GM19372 (cell line): ENCODE results near the gene TMPRSS11B.
"Not testable (repeated sequence)": the region's sequence is repeated elsewhere in the genome, so short reads cannot be mapped to it uniquely, and the experiment has no call there.

Source experiments
- ATAC-seq: cut with Tn5 transposase; IDR thresholded peaks from one replicate; pipeline ENCODE4 v1.9.1; 2021; ENCODE audit warnings: mild to moderate bottlenecking, low read depth, moderate library complexity; ENCODE audit not compliant: unreplicated experiment

TMPRSS11B gene

DNA sequence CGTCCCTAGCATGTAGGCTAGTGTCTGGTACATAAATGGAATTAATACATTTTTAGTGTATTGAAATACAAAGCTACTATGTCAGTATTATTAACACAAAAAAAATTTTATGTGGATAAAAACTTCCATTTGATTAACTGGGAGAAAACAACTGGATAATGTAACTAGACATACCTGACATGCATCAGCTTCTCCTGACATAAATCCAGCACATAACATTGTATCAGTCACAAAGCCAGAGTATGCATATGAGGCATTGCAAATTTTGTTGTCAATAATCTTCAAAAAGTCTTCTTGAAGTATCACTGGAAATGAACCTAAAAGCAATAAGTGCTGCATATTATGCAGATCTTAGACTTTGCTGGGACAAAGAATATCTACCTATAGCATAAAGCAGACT, 16.9 kb downstream of the TMPRSS11B start:
- ATAC-seq, result no peak

DNA sequence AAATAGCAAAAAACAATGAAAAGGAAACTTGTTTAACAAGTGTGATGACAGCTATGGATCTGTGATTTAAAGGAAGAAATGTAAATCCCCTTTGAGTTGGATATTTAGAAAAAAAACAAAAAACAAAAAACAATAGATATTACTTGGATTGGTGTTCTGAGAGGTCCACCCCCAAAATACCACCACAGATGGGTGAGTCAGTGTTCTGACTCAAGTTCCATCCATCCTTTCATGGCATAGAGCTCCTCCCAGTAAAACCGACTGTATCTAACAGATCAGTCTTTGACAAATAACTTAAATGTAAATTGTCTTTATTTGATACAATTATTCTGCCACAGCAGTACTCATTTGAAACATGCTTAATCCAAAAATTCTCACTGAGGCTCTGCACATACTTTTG, 27.4 kb downstream of the TMPRSS11B start:
- no peak for ATAC-seq

DNA sequence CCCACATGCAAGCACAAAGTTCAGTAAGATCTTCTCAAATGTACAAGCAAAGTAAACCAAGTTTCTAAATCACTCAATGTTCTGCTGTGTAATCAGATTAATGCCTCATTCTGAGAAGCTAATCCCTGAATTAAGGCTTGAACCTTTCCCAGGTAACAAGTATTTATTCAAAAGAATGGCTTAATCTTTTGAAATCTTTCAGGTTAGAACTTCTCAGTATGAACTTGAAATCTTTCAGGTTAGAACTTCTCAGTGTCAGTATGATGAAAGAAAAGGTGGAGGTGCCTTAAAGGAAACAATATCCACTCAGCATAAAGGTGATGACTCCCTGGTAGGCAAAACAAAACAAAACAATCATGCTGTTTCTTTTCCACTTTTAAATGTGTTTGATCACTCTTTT, 29.0 kb downstream of the TMPRSS11B start:
- no peak for ATAC-seq

DNA sequence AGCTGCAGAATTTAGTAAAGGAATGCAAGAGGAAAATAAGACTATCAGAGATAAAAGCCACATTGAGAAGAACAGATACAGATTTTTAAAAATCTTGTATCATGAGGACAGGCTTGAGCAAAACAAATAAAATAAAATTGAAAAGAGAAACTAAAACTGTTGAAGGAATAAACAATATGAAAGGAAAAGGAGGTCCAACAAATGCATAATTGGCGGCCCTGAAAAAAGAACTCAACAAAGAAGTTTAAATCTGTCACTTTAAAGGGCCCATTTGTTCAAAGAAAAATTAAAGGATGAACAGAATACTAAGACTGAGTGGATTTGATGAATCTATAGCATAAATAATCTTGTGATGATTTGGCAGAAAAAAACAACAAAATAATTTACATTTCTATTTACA, 36.5 kb downstream of the TMPRSS11B start:
- ATAC-seq, result no peak

DNA sequence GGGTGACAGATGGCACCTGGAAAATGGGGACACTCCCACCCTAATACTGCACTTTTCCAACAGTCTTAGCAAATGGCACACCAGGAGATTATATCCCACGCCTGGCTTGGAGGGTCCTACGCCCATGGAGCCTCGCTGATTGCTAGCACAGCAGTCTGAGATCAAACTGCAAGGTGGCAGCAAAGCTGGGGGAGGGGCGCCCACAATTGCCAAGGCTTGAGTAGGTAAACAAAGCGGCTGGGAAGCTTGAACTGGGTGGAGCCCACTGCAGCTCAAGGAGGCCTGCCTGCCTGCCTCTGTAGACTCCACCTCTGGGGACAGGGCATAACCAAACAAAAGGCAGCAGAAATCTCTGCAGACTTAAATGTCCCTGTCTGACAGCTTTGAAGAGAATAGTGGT, 51.2 kb downstream of the TMPRSS11B start:
- not testable (repeated sequence) for ATAC-seq

DNA sequence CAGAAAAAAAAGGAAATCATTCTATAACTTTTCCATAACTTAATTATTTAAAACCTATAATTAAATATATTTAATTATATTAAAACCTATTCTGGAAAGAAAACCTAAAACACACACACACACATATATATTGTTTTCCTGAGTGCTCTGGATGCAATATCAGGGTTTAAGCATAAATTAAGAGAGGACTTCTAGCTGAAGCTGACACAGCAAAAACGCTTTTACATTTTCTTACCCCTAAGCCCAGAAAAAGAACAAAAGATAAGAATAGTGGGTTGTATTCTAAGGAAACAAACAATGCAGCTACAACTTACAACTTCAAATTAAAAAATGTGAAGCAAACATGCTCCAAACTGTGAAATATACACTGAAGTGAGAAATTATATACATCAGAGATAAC, 52.3 kb downstream of the TMPRSS11B start:
- ATAC-seq, result no peak

DNA sequence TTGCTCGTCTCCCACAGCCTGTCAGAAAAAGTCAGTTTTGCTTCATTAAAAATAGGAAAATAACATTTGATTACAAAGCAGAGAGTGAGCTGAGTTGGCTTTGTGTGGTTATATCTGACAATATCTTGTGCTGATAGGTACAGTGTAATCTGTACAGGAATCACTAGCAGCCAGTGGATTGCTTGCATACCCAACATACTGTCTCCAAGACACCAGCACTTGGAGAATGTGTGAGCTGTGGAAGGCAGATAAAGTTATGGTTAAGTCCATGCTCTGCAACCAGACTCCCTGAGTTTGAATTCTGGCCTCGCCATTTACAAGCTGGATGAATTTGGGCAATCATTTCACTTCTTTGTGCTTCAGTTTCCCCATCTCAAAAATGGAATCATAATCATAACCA, 58.3 kb downstream of the TMPRSS11B start:
- no peak for ATAC-seq

DNA sequence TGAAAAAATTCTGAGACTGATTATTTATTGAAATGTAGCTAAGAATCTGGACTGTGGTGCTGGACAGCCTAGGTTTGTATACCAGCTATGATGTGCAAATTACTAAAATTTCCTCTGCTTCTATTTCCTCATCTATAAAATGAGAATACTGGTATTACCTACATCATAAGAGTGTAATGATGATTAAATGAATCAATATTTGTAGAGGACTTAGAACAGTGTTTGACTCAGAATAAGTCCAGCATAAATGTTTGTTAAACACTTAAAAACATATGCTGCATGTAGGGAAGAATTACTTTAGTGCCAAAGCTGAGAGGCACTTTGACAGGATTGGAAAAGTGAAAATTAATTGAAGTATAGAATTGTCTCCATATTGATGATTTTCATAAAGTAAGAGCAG, 60.6 kb downstream of the TMPRSS11B start:
- ATAC-seq, result no peak

DNA sequence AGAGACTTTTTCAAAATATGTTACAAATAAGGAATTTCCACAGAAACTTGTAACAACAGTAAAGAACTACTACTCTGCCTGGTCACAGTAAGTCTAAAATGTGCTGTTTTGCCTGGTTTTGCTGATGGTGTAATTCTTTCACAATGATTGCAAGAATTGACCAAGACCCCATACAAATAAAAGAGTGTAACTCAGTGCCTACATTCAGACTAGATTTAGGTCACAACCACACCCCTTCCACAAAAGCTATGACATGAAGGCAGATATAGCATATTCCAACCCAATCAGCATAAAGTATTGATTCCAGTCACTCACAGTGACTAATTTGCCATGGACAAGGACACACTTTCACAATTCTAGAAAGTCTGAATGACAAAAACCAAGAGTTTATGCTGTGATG, 62.1 kb downstream of the TMPRSS11B start:
- no peak for ATAC-seq

DNA sequence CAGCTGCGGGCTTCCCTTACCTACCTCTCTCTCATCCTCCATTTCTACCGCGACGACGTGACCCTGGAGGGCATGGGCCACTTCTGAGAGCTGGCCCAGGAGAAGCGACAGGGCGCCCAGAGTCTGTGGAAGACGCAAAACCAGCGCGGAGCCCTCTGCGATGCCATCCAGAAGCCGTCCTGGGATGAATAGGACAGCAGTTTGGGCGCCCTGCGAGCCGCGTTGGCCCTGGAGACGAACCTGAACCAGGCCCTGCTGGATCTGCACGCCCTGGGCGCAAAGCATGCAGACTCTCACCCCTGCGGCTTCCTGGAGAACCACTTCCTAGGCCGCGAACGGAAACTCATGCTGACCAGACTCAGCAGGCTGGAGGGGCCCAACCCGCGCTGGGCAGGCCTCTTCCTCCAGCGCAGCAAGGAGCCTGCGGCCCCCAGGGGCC, 63.1 kb downstream of the TMPRSS11B start:
- no peak for ATAC-seq

DNA sequence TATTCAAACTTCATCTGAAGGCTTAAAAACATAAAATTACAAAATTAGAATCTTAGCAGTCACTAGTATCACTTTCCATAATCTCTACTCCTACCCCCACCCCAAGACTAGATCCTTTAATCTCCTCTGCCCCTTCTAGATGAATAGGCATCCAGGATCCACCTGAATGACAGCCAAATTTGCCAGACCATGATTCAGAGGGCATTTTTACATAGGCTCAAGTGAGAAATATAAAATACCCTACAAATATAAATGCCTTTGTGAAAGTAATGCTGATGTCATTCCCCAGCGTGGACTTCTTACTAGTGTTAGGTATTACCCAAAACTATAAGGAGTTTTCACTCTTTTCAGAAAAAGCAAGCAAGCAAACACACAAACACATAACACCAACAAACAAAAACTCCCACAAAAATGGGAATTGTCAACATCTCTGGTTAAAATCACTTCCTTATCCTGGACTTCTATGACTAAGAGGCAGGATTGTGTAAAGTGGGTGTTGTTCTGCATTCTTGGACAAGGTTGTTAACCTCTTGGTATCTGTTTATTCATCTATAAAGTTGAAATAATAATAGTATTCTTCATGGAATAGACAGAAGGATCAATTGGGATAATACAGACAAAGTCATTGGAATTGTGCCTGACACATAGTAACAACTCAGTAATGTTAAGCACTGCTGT, 64.5 kb downstream of the TMPRSS11B start:
- ATAC-seq, result no peak

DNA sequence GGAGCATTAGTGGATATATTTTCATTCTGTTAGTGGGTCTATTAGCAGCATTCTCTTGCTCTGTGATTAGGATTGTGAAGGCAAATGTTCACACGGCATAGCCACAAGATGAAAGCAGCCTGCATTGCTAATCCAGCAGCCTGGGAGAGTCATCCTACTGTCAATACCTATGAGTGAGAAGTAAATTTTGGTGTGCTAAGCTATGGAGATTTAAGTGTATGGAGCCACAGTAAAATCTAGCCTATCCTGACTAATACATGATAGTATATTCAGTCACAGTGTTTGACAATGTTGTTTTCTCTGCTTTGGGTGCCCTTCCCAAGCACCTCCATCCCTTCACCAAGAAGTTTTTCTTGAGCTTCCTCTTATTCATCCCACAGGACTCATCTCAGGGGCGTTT, 68.6 kb downstream of the TMPRSS11B start:
- no peak for ATAC-seq
